GM10847 (cell line): Measurements from ENCODE around the gene KLK1.

Source experiments
- POLR2A ChIP-seq: IDR thresholded peaks from 2 replicates; pipeline ENCODE4 v1.6.1; 2011; ENCODE audit not compliant: insufficient read length; ENCODE audit errors: extremely low read depth

KLK1 gene

DNA sequence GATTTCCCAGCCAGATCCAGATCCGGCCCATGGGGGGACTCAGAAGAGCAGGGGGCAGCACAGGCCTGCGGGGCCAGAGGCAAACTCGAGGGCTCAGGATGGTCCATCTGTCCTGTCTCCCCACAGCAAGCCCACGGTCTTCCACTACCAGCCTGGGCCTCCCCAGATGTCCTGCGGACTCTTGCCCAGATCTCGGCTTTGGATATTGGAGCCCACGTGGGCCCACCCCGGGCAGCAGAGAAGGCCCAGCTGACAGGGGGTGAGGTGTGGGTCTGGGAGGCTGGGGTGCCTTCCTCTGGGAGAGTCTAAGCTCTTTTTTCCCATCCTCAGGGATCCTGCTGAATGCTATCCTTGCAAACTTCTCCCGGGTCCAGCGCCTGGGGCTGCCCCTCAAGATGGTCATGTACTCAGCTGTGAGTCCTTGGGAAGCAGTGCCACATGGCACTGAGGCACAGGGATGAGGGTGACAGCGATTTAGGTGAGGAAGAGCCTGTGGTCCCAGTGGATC is 30.0 kb downstream of the KLK1 start:
- no peak for TF ChIP-seq POLR2A

DNA sequence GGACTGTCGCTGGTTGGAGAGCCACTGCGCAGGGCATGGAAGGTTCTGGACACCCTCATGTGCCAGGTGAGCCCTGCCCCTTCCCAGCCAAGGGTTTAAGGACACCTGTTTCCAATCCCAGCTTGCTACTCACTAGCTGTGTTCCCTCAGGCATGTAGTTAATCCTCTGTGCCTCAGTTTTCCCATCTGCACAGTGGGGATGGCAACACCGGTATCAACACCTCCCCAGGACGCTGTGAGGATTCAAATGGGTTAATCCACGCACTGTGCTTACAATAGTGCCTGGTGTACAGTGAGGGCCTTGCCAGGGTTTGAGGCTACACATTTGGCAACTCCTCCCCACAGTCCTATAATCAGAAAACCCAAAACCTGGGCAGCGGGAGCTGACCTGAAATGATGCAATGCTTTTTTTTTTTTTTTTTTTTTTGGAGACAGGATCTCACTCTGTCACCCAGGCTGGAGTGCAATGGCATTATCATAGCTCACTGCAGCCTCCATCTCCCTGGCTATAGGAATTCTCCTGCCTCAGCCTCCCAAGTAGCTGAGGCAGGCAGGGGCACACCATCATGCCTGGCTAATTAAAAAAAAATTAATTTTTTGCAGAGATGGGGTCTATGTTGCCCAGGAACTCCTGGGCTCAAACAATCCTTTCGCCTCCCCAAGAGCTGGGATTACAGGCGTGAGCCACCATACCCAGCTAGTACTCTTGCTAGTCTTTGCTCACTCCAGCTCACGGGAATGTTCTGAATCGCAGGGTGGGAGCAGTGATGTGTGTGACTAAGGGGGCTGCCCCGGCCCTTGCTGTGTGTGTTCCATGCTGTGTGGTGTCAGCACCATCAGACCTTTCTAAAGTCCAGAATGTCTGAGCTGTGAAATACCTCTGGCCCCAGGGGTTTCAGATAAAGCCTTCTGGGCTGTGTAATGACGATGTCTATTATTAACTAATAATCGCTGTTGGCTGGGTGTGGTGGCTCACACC is 31.0 kb downstream of the KLK1 start:
- TF ChIP-seq POLR2A: no peak

DNA sequence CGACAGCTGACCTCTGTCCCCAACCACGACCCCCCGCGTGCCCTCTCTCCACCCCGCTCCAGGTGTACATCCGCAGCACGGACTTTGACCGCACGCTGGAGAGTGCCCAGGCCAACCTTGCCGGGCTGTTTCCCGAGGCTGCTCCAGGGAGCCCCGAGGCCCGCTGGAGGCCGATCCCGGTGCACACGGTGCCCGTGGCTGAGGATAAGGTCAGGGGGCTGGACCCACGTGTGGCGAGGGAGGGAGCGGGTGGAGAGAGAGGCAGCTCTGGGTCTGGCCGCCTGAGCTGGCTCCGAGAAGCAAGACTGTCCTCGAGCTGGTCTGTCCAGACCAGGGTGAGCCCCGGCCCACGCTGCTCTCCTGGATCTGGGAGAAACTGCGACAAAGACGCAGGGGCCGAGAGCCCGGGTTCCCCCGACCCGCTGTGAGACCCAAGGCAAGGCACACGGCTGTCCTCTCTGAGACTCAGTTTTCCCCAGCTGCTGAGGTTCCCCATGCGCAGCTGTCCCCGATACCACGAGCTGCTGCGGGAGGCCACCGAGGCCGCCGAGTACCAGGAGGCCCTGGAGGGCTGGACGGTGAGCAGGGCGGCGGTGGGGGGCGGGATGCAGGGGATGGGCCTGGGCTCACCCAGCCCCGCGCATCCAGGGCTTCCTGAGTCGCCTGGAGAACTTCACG is 31.9 kb downstream of the KLK1 start:
- no peak for TF ChIP-seq POLR2A

DNA sequence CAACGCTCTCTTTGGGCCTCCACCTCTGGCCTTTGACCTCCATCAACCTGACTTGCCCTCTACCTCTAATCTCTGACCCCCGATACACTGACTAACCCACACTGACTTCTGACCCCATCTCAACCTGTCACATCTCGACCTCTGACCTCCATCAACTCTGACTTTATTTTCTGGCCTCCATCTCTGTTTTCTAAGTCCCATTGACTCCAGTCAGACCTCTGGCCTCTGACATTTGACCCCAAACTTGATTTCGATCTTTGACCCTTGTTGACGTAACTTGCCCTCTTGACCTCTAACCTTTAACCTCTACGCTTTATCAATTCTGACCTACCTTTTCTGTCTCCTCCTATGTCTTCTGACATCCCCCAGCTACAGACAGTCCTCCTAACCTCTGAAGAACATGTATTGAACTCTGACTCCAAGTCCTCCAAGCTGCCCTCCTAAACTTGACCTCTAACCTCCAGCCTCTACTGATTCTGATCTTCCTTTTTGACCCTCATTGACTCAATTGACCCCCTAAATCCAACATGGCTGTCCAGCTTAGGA is 32.6 kb downstream of the KLK1 start:
- no peak for TF ChIP-seq POLR2A

DNA sequence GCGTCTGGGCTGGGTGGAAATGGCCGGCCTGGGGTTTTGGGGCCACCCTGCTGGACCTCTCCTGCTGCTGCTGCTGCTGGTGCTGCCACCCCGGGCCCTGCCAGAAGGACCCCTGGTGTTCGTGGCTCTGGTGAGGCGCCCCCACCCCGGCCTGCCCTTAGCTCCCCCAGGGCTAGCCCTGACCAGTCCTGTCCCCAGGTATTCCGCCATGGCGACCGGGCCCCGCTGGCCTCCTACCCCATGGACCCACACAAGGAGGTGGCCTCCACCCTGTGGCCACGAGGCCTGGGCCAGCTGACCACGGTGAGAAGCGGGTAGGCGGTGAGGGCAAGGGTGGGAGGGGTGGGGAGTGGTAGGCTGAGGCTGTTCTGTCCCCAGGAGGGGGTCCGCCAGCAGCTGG is 33.2 kb downstream of the KLK1 start, which contains the start of gene ACP4:
Gene ACP4, plus strand, starts transcription at position 20 of the 400 bp plus-strand sequence. Its CDS starts 0 bp downstream, at position 20.
- TF ChIP-seq POLR2A: no peak

DNA sequence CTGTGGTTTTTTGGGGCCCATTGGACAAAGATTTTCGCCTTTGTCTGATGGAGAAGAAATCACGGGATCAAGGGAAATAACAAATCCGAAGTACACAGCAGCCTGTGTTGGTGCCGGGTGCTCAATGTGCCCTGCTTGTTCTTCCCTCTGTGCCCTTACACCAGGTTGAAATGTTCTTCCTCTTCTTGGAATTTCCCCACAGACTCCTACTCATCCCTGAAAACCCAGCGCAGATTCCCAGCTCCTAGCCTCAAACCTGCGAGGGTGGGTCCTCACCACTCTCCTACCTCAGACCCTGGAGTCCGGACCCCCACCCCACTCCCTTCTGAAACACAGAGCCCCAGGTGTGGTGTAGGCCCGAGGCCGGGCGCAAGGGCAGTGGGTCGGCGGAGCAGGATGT is 38.3 kb downstream of the KLK1 start:
- no peak for TF ChIP-seq POLR2A

DNA sequence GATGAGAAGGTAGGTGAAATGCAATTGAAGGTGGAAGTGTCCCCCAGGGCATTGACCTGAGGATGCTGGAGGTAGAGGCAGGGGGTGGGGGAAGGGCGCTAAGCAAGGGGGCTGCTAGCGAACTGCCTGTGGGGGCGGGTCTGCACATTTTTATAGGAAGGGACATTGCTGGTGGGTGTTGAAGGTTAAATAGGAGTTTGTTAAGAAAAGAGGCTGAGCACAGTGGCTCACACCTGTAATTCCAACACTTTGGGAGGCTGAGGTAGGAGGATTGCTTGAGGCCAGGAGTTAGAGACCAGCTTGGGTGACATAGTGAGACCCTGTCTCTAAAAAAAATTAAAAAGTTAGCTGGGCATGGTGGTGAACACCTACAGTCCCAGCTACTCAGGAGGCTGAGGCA is 38.9 kb downstream of the KLK1 start:
- no peak for TF ChIP-seq POLR2A

DNA sequence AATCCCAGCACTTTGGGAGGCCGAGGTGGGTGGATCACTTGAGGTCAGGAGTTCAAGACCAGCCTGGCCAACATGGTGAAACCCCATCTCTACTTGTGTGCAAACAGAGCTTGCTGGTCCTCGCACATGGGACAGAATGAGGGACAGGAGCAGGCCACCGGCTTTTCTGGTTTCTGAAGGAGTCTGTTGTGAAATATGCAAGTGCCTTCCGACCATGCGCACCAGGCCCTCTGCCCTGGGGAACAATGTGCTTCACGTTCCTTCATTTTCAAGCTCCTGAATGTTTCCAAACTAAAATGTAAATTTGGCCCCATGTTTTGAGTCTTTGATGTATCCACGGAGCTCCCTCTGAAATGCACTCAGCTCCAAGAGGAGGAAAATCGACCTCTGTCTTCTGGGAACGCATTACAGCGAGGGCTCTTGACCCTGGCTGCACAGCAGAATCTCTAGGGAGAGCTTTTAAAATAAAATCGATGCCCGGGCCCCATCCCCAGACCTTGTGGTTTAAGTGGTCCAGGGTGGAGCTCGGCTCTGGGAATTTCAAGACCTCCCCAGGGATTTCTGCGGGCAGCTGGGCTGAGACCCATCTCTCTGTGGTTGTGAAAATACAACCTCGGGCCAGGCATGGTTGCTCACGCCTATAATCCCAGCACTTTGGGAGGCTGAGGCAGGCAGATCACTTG is 42.7 kb downstream of the KLK1 start:
- no peak for TF ChIP-seq POLR2A

DNA sequence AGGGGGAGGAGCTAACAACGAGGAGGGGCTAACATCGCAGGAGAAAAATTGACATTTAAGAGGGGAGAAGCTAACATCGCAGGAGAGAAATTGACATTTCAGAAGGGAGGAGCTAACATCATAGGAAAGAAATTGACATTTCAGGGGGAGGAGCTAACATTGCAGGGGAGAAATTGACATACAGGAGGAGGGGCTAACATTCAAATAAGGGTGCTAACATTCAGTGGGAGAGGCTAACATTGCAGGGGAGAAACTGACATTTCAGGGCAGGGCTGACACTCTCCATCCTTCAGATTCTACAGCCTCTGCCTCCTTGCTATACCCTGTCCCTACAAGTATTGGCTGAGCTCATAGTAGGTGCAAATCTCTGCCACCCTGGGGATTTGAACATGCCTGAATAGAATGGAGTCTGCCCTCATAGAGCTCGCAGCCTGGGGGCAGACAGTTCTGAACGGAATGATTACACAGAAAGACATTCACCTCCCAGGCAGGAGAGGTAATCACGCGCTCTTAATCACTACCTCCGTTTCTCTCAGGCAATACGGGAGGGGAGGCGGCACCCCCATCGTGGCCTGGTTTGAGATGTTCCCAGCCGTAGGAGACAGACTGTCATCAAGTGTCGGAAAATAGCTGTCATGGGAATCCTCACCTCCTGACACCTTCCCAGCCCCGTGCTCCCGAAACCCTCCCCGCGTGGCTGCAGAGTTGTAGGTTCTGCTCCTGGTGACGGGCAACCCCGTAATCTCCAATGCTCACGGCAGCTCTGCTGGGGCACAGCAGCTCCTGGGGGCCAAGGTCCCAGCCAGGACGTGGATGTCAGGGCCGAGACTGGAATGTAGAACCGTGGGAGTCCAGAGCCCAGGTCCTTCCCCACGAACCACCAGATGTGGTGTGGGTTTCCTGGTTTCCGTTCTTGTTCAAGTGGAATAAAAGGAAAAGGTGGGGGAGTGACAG is 43.8 kb downstream of the KLK1 start:
- no peak for TF ChIP-seq POLR2A

DNA sequence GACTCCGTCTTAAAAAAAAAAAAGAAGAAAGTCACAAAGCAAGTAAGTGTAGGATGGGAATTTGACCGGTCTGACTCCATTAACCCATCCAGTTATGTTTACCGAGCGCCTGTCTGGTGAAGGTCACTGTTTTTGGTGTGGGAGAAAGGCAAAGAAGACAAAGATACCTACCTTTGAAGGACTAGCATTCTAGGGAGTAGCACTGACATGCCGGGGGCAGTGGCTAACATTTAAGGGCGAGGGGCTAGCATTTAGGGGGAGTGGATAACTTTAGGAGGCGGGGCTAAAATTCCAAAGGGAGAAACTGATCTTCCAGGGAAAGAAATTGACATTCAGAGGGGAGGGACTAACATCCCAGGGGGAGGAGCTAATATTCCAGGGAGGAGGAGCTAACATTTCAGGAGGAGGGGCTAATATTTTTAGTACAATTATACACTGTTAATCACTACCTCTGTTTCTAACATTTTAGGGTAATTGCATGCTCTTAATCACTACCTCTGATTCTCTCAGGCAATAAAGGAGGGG is 44.6 kb downstream of the KLK1 start:
- TF ChIP-seq POLR2A: no peak

DNA sequence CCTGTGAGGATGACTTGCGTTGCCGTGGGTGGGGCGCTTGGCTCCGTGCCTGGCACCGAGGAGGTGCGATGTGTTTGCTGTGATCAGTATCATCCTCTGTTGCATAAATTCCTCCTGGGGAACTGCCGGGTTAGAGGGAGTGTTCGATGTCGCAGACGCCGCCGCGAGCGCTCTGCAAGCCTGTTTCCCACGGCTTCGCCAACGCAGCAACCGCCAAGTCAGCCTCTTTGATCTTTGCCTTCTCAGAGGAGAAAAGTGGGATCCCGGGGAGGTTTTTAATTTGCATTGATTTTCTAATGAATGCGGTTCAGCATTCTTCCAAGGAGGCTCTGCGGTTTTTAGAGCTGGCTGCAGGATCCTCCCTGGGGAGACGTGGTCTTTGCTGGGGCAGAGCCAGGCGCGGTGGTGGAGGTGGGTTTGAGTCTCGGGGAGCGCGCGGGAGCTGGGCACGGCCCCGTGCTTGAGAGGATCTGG is 45.7 kb downstream of the KLK1 start:
- no peak for TF ChIP-seq POLR2A

DNA sequence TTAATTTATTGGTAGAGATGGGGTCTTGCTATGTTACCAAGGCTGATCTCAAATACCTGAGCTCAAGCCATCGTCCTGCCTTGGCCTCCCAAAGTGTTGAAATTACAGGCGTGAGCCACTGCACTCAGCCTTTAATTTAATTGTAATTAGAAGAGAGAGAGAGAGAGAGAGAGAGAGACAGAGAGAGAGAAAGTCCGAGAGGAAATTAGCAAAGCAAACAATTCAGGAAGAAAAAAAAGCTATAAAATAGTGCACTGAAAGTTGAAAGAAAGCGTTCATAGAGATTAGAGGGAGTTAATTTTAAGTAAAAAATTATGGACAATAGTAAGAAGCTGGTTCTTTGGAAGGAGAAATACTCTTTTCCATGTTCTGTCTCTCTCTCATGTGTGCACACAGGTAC is 46.3 kb downstream of the KLK1 start:
- no peak for TF ChIP-seq POLR2A

DNA sequence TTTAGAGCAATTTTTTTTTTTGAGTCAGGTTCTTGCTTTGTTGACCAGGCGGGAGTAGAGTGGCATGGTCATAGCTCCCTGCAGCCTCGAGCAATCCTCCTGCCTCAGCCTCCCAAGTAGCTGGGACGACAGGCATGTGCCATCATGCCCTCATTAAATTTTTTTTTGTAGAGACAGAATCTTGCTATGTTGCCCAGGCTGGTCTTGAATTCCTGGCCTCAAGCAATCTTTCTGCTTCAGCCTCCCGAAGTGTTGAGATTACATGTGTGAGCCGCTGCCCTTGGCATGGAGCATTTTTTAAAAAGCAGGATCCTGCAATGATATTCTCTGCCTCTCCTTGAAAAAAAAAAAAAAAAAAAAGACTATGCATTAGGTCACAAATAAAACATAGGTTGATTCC is 47.5 kb downstream of the KLK1 start:
- no peak for TF ChIP-seq POLR2A

DNA sequence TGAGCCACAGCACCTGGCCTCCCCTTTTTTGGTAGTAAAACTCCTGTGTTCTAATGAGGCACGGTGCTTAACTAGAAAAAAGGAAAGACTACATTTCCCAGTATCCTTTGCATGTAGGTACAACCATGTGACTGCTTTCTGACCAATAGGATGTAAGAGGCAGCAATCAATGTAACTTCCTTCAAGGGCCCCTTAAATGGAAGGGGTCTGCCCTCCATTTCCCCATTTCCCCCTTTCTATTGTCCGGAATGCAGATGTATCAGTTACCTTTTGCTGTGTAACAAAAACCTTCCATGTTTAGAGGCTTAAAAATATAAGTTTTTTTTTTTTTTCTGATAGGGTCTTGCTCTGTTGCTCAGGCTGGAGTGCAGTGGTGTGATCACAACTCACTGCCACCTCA is 51.1 kb downstream of the KLK1 start:
- TF ChIP-seq POLR2A: no peak
